ENCODE data around the gene FBXO31. TPM values are rescaled to one million over a fixed set of nuclear protein-coding genes. Genes with fewer than 3 reads are reported as not detected.

Gene FBXO31
- total and polyA plus RNA-seq, 9 of the 15 experiments (the other 6 are each of a cell fraction or from before 2014, with no cell fraction given), result 0.18 to 33.3 (median 10.9) TPM

GRCh38 chr16:87387942-87388817 lies 4.6 kb upstream of the FBXO31 start (continued):
- TF ChIP-seq, protein P1, sequence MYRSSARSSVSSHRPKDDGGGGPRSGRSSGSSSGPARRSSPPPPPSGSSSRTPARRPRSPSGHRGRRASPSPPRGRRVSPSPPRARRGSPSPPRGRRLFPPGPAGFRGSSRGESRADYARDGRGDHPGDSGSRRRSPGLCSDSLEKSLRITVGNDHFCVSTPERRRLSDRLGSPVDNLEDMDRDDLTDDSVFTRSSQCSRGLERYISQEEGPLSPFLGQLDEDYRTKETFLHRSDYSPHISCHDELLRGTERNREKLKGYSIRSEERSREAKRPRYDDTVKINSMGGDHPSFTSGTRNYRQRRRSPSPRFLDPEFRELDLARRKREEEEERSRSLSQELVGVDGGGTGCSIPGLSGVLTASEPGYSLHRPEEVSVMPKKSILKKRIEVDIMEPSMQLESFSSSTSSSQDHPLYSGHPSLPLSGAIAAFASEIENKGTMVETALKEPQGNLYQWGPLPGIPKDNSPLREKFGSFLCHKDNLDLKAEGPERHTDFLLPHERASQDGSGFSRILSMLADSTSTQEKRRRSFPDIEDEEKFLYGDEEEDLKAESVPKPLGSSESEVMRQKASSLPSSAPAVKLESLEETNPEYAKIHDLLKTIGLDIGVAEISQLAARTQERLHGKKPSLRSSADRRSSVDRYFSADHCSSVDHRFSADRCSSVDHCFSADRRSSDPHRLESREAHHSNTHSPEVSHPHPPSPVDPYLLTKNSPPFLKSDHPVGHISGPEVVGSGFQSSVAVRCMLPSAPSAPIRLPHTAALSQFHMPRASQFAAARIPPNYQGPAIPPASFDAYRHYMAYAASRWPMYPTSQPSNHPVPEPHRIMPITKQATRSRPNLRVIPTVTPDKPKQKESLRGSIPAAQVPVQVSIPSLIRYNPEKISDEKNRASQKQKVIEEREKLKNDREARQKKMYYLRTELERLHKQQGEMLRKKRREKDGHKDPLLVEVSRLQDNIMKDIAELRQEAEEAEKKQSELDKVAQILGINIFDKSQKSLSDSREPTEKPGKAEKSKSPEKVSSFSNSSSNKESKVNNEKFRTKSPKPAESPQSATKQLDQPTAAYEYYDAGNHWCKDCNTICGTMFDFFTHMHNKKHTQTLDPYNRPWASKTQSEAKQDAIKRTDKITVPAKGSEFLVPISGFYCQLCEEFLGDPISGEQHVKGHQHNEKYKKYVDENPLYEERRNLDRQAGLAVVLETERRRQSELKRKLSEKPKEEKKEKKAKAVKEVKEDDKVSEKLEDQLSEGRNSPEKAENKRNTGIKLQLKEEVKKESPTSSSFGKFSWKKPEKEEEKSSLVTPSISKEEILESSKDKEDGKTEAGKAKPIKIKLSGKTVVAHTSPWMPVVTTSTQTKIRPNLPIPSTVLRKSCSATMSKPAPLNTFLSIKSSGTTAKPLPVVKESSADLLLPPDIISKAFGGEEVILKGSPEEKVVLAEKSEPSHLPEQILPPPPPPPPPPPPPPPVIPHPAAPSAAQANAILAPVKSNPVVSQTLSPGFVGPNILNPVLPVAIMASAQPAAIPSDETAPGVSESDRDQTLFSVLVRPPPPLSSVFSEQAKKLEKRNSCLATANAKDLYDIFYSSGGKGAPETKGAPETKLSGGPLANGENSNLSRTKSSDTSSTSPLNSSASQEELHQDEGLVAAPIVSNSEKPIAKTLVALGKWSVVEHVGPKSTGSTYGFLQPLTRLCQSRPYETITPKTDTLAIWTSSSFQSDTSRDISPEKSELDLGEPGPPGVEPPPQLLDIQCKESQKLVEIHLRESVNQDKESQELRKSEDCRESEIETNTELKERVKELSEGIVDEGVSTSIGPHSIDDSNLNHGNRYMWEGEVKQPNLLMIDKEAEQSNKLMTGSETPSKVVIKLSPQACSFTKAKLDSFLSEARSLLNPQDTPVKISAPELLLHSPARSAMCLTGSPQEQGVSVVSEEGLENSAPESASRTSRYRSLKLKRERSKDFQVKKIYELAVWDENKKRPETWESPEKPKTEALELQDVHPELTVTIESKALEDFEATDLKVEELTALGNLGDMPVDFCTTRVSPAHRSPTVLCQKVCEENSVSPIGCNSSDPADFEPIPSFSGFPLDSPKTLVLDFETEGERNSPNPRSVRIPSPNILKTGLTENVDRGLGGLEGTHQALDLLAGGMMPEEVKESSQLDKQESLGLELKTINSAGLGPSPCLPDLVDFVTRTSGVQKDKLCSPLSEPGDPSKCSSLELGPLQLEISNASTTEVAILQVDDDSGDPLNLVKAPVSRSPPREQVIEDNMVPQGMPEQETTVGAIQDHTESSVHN (IDR thresholded peaks at IDR 0.05; ENCODE audit: borderline replicate concordance in 1 of 2, low read depth in 1 of 2), result peak in 1 of 2 experiments; percentile 100; a peak in 2 of 4 replicates
- TF ChIP-seq, protein P2, sequence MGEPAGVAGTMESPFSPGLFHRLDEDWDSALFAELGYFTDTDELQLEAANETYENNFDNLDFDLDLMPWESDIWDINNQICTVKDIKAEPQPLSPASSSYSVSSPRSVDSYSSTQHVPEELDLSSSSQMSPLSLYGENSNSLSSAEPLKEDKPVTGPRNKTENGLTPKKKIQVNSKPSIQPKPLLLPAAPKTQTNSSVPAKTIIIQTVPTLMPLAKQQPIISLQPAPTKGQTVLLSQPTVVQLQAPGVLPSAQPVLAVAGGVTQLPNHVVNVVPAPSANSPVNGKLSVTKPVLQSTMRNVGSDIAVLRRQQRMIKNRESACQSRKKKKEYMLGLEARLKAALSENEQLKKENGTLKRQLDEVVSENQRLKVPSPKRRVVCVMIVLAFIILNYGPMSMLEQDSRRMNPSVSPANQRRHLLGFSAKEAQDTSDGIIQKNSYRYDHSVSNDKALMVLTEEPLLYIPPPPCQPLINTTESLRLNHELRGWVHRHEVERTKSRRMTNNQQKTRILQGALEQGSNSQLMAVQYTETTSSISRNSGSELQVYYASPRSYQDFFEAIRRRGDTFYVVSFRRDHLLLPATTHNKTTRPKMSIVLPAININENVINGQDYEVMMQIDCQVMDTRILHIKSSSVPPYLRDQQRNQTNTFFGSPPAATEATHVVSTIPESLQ (CRISPR knock-in tag; IDR thresholded peaks at IDR 0.05), result no peak
- TF ChIP-seq ZKSCAN3 (CRISPR knock-in tag; IDR thresholded peaks at IDR 0.05) (no peak), SMAD4 (CRISPR knock-in tag; conservative IDR thresholded peaks at IDR 0.05) (peak; percentile 89), BHLHE40 (IDR thresholded peaks at IDR 0.05; ENCODE audit: low read length) (peak; percentile 95), ZNF766 (CRISPR knock-in tag; conservative IDR thresholded peaks at IDR 0.05) (peak; percentile 88), POLR3A (IDR thresholded peaks at IDR 0.05; ENCODE audit: borderline replicate concordance, extremely low read depth, insufficient read depth, insufficient read length) (no peak), ZNF140 (CRISPR knock-in tag; IDR thresholded peaks at IDR 0.05) (peak; percentile 55; the same call in 1 of the 2 replicates), ZNF696 (CRISPR knock-in tag; conservative IDR thresholded peaks at IDR 0.05) (no peak), GTF2E2 (tag; IDR thresholded peaks at IDR 0.05) (no peak), ZNF778 (CRISPR knock-in tag; IDR thresholded peaks at IDR 0.05) (no peak), TRIM28 (IDR thresholded peaks at IDR 0.05) (no peak)
- TF ChIP-seq, protein P3, sequence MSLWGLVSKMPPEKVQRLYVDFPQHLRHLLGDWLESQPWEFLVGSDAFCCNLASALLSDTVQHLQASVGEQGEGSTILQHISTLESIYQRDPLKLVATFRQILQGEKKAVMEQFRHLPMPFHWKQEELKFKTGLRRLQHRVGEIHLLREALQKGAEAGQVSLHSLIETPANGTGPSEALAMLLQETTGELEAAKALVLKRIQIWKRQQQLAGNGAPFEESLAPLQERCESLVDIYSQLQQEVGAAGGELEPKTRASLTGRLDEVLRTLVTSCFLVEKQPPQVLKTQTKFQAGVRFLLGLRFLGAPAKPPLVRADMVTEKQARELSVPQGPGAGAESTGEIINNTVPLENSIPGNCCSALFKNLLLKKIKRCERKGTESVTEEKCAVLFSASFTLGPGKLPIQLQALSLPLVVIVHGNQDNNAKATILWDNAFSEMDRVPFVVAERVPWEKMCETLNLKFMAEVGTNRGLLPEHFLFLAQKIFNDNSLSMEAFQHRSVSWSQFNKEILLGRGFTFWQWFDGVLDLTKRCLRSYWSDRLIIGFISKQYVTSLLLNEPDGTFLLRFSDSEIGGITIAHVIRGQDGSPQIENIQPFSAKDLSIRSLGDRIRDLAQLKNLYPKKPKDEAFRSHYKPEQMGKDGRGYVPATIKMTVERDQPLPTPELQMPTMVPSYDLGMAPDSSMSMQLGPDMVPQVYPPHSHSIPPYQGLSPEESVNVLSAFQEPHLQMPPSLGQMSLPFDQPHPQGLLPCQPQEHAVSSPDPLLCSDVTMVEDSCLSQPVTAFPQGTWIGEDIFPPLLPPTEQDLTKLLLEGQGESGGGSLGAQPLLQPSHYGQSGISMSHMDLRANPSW (CRISPR knock-in tag; IDR thresholded peaks at IDR 0.05), result no peak

Data from K562 (cell line).